SK-N-SH (cell line): ENCODE results near the gene RPS6KB2. TPM values are rescaled to one million over a fixed set of nuclear protein-coding genes. Genes with fewer than 3 reads are reported as not detected.

Experiments
- CTCF ChIA-PET: fragments of 300-600, 350-600 bp; formaldehyde crosslinking; extraction: SDS; loops from one replicate; lab custom pipeline; 2021; lab: Yijun Ruan, JAX
- POLR2A ChIA-PET: fragments of 350-600 bp; sonication (Branson Sonifier 250); formaldehyde crosslinking; extraction: SDS; loops from one replicate; lab custom pipeline; 2020; ENCODE audit warnings: antibody characterized with exemption, inconsistent platforms; lab: Yijun Ruan, JAX
- DNase-seq: peaks from one replicate; pipeline ENCODE4 v3.0.0; 2012
- H2AFZ ChIP-seq: fragments of 200-600 bp; sonication (generic); 2 replicates; pipeline ENCODE4 v1.8.1; 2016; ENCODE audit warnings: antibody characterized with exemption, mild to moderate bottlenecking, low read depth
- H3F3A ChIP-seq: fragments of 200-600 bp; sonication (generic); replicated peaks from 2 replicates; pipeline ENCODE3; 2016; ENCODE audit warnings: antibody characterized with exemption, mild to moderate bottlenecking; ENCODE audit not compliant: insufficient read depth
- H3K27ac ChIP-seq, 2 experiments: fragments of 200-500 bp in 1 of 2; fragments of 200-600 bp in 1 of 2; sonication (Bioruptor generic) in 1 of 2; sonication (generic), shearing (Covaris generic) in 1 of 2; 2 replicates each; pipeline versions ENCODE4 v1.5.1 to v1.6.1; 2014 to 2016; ENCODE audit warnings: low read depth in 2 of 2, inconsistent platforms in 1 of 2, low read length in 1 of 2, mild to moderate bottlenecking in 1 of 2, mixed read lengths in 1 of 2
- H3K27me3 ChIP-seq: fragments of 200-600 bp; sonication (generic), shearing (Covaris generic); 2 replicates; pipeline ENCODE4 v1.6.1; 2016; ENCODE audit warnings: mixed run types; ENCODE audit not compliant: insufficient read depth
- H3K36me3 ChIP-seq, 2 experiments: fragments of 200-500 bp in 1 of 2; fragments of 200-600 bp in 1 of 2; sonication (Bioruptor generic) in 1 of 2; sonication (generic) in 1 of 2; replicated peaks in 1 of 2; 2 replicates each; pipeline versions ENCODE3 to v1.5.1; 2014 to 2016; ENCODE audit warnings: low read length in 1 of 2, mild to moderate bottlenecking in 1 of 2; ENCODE audit not compliant: insufficient read depth in 2 of 2, control insufficient read depth in 1 of 2
- H3K4me1 ChIP-seq, 2 experiments: fragments of 200-500 bp in 1 of 2; fragments of 200-600 bp in 1 of 2; sonication (Bioruptor generic) in 1 of 2; sonication (generic), shearing (Covaris generic) in 1 of 2; 2 replicates each; pipeline versions ENCODE4 v1.5.1 to v1.6.1; 2014 to 2016; ENCODE audit warnings: low read depth in 1 of 2, low read length in 1 of 2, mixed run types in 1 of 2; ENCODE audit not compliant: insufficient read depth in 2 of 2, control insufficient read depth in 1 of 2
- H3K4me2 ChIP-seq: fragments of 200-600 bp; sonication (generic), shearing (Covaris generic); 2 replicates; pipeline ENCODE4 v1.6.1; 2017; ENCODE audit warnings: mixed run types
- H3K4me3 ChIP-seq, 2 experiments: fragments of 200-500 bp in 1 of 2; fragments of 200-600 bp in 1 of 2; sonication (Bioruptor generic) in 1 of 2; sonication (generic), shearing (Covaris generic) in 1 of 2; 2 replicates each; pipeline versions ENCODE4 v1.5.1 to v1.8.1; 2014 to 2016; ENCODE audit warnings: low read depth in 2 of 2, inconsistent platforms in 1 of 2, low read length in 1 of 2, mild to moderate bottlenecking in 1 of 2, mixed read lengths in 1 of 2, moderate library complexity in 1 of 2
- H3K79me2 ChIP-seq: fragments of 200-600 bp; sonication (generic); 2 replicates; pipeline ENCODE4 v1.8.1; 2017; ENCODE audit warnings: mild to moderate bottlenecking; ENCODE audit not compliant: insufficient read depth
- H3K9ac ChIP-seq: fragments of 200-600 bp; sonication (generic); 2 replicates; pipeline ENCODE4 v1.6.1; 2017; ENCODE audit warnings: mixed run types
- H3K9me2 ChIP-seq: fragments of 200-600 bp; sonication (generic); 2 replicates; pipeline ENCODE4 v1.6.1; 2017; ENCODE audit warnings: mixed run types
- H3K9me3 ChIP-seq: fragments of 200-600 bp; sonication (generic); 2 replicates; pipeline ENCODE4 v1.6.1; 2017; ENCODE audit warnings: mixed run types, mild to moderate bottlenecking, moderate library complexity
- H4K20me1 ChIP-seq: fragments of 200-600 bp; sonication (generic); 2 replicates; pipeline ENCODE4 v1.6.1; 2017; ENCODE audit warnings: mild to moderate bottlenecking, mixed run types; ENCODE audit not compliant: insufficient read depth
- CHD2 ChIP-seq: fragments of 150-350 bp; IDR thresholded peaks from 2 replicates; pipeline ENCODE4 v1.6.1; 2018; ENCODE audit warnings: low read length; ENCODE audit not compliant: partially characterized antibody
- ELF1 ChIP-seq: IDR thresholded peaks from 2 replicates; pipeline ENCODE4 v1.4.0; 2012
- EP300 ChIP-seq, 2 experiments: IDR thresholded peaks; 2 replicates each; pipeline versions ENCODE4 v1.4.0 to v1.6.1; 2012; ENCODE audit warnings: borderline replicate concordance in 1 of 2, low read depth in 1 of 2, low read length in 1 of 2
- EZH2phosphoT487 ChIP-seq: fragments of 200-600 bp; sonication (generic); IDR thresholded peaks from 2 replicates; pipeline ENCODE4 v1.6.1; 2017; ENCODE audit warnings: low read depth, mixed run types, mild to moderate bottlenecking, antibody characterized with exemption, moderate library complexity, borderline replicate concordance
- FOXJ3 ChIP-seq: sonication (generic); formaldehyde crosslinking; IDR thresholded peaks from 2 replicates; pipeline ENCODE4 v1.5.1; 2020; ENCODE audit warnings: mild to moderate bottlenecking, missing genetic modification reagents
- GABPA ChIP-seq: IDR thresholded peaks from 2 replicates; pipeline ENCODE4 v1.4.0; 2012; ENCODE audit warnings: low read depth, mild to moderate bottlenecking
- GATA2 ChIP-seq: sonication (generic); formaldehyde crosslinking; IDR thresholded peaks from 2 replicates; pipeline ENCODE4 v1.5.0; 2020; ENCODE audit warnings: mild to moderate bottlenecking, missing genetic modification reagents
- IRF3 ChIP-seq: fragments of 150-350 bp; IDR thresholded peaks from 2 replicates; pipeline ENCODE4 v1.6.1; 2016; ENCODE audit warnings: mild to moderate bottlenecking, low read depth, low read length
- MAX ChIP-seq: IDR thresholded peaks from 2 replicates; pipeline ENCODE4 v1.4.0; 2012; ENCODE audit warnings: low read depth
- MEF2A ChIP-seq: IDR thresholded peaks from 2 replicates; pipeline ENCODE4 v1.4.0; 2012; ENCODE audit warnings: low read depth, borderline replicate concordance
- NFIC ChIP-seq: IDR thresholded peaks from 2 replicates; pipeline ENCODE4 v1.4.0; 2012; ENCODE audit warnings: borderline replicate concordance
- NRF1 ChIP-seq: IDR thresholded peaks from 2 replicates; pipeline ENCODE4 v1.6.1; 2012; ENCODE audit warnings: low read depth, mild to moderate bottlenecking, low read length
- POLR2AphosphoS5 ChIP-seq: IDR thresholded peaks from 2 replicates; pipeline ENCODE4 v1.6.1; 2012; ENCODE audit warnings: low read depth, low read length
- RCOR1 ChIP-seq: fragments of 150-350 bp; IDR thresholded peaks from 2 replicates; pipeline ENCODE4 v1.6.1; 2017; ENCODE audit warnings: antibody characterized with exemption, low read length
- REST ChIP-seq: IDR thresholded peaks from 2 replicates; pipeline ENCODE4 v1.6.1; 2012; ENCODE audit warnings: mild to moderate bottlenecking, low read depth, low read length, moderate library complexity
- RFX5 ChIP-seq: IDR thresholded peaks from 2 replicates; pipeline ENCODE4 v1.6.1; 2012; ENCODE audit warnings: mild to moderate bottlenecking, improper control_type of control experiment, low read length
- SMC3 ChIP-seq: IDR thresholded peaks from 2 replicates; pipeline ENCODE4 v1.6.1; 2012; ENCODE audit warnings: low read depth, low read length, improper control_type of control experiment
- TAF1 ChIP-seq: IDR thresholded peaks from 2 replicates; pipeline ENCODE4 v1.6.1; 2012; ENCODE audit warnings: low read depth, mild to moderate bottlenecking, low read length, moderate library complexity, borderline replicate concordance
- USF1 ChIP-seq: IDR thresholded peaks from 2 replicates; pipeline ENCODE4 v1.4.0; 2012; ENCODE audit warnings: low read depth, borderline replicate concordance
- YY1 ChIP-seq: IDR thresholded peaks from 2 replicates; pipeline ENCODE4 v1.4.0; 2012; ENCODE audit warnings: low read depth, mild to moderate bottlenecking
- WGBS: methylation state at CpG from one replicate; pipeline ENCODE4 v1.1.6; 2017; ENCODE audit warnings: low lambda C conversion rate; 5-methylcytosine and 5-hydroxymethylcytosine counted together
- polyA plus RNA-seq, 3 experiments: library from polyadenylated mRNA; depleted of rRNA; stranded (reverse); fragments of >200 nt; gene quantifications; 2 replicates each; pipeline ENCODE4 v1.2.3, GENCODE V29; 2012
- TF ChIP-seq, protein P1 (sequence below): IDR thresholded peaks from 2 replicates; pipeline ENCODE4 v1.4.0; 2012; ENCODE audit warnings: low read depth, borderline replicate concordance

The RPS6KB2 gene
- polyA plus RNA-seq, 1 of the 3 experiments (the other 2 are of a cell fraction), result 52.0 TPM

GRCh38 chr11:67457453-67457852, 29.2 kb downstream of the RPS6KB2 start (continued):
- TF ChIP-seq, protein P1, sequence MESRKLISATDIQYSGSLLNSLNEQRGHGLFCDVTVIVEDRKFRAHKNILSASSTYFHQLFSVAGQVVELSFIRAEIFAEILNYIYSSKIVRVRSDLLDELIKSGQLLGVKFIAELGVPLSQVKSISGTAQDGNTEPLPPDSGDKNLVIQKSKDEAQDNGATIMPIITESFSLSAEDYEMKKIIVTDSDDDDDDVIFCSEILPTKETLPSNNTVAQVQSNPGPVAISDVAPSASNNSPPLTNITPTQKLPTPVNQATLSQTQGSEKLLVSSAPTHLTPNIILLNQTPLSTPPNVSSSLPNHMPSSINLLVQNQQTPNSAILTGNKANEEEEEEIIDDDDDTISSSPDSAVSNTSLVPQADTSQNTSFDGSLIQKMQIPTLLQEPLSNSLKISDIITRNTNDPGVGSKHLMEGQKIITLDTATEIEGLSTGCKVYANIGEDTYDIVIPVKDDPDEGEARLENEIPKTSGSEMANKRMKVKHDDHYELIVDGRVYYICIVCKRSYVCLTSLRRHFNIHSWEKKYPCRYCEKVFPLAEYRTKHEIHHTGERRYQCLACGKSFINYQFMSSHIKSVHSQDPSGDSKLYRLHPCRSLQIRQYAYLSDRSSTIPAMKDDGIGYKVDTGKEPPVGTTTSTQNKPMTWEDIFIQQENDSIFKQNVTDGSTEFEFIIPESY, result no peak
- no peak for TF ChIP-seq CHD2
- TF ChIP-seq, all 33 proteins: peak for 0

GRCh38 chr11:67458266-67458665, 30.0 kb downstream of the RPS6KB2 start:
- no peaks in the 10 kb centered on the region for H3K27me3 ChIP-seq
- no peak overlapping the region for H2AFZ ChIP-seq
- no peaks in the 10 kb centered on the region for H3K9me3 ChIP-seq
- no peak overlapping the region for H3K4me2 ChIP-seq
- ChIA-PET POLR2A (no interaction called here), CTCF (interaction anchor here (1.3 to 1.6 kb wide), 2 partner anchors 11 to 75 kb away, joined by 3 to 5 read pairs; partner anchors contain the start of gene TMEM134)
- TF ChIP-seq MAX (no peak), POLR2AphosphoS5 (no peak), EP300 (IDR thresholded peaks at IDR 0.05; ENCODE audit: borderline replicate concordance in 1 of 2, low read depth in 1 of 2, low read length in 1 of 2) (no peak), FOXJ3 (CRISPR knock-in tag) (no peak), NFIC (no peak), TAF1 (no peak), GABPA (no peak), MEF2A (no peak), REST (no peak), RFX5 (no peak), GATA2 (no peak), EZH2phosphoT487 (no peak), IRF3 (no peak), SMC3 (no peak), USF1 (no peak), RCOR1 (no peak), YY1 (no peak), NRF1 (no peak), ELF1 (no peak)
- no peak overlapping the region for H3K27ac ChIP-seq
- H3K4me3 ChIP-seq, result no peak overlapping the region
- H3K9me2 ChIP-seq, result no peaks in the 10 kb centered on the region
- no peaks in the 10 kb centered on the region for H3K36me3 ChIP-seq
- H3K4me1 ChIP-seq, result no peaks in the 10 kb centered on the region
- no peak for DNase-seq
- no peaks in the 10 kb centered on the region for H3K79me2 ChIP-seq
- no peak overlapping the region for H3K9ac ChIP-seq
- H4K20me1 ChIP-seq, result no peaks in the 10 kb centered on the region
- 93% methylated on average over 16 of the region's 19 CpGs for WGBS
- H3F3A ChIP-seq, result peaks cover 8% of the 10 kb centered on the region
